NB4 (cell line): ENCODE measurements around the gene TFF1.
A peak's percentile ranks its signal among the peaks of the same experiment; 100 is the strongest.

Experiments
- DNase-seq: peaks from one replicate; pipeline ENCODE4 v3.0.0; 2010; ENCODE audit warnings: low read depth
- H3K4me3 ChIP-seq: one replicate; pipeline ENCODE4 v1.5.1; 2011; ENCODE audit warnings: mild to moderate bottlenecking, low read depth, low read length, moderate library complexity
- CTCF ChIP-seq: IDR thresholded peaks from one replicate; pipeline ENCODE4 v1.5.1; 2012; ENCODE audit warnings: low read depth, low read length
- MAX ChIP-seq: IDR thresholded peaks from 2 replicates; pipeline ENCODE4 v1.6.1; 2011; ENCODE audit warnings: low read depth, low read length
- MYC ChIP-seq: IDR thresholded peaks from 2 replicates; pipeline ENCODE4 v1.6.1; 2011; ENCODE audit warnings: low read depth, low read length
- POLR2A ChIP-seq: IDR thresholded peaks from 2 replicates; pipeline ENCODE4 v1.6.1; 2011; ENCODE audit warnings: mild to moderate bottlenecking; ENCODE audit not compliant: insufficient read length; ENCODE audit errors: extremely low read depth

TFF1 gene

GRCh38 chr21:42387164-42387563 is 20.8 kb upstream of the TFF1 start:
- DNase-seq: peak; percentile 44
- H3K4me3 ChIP-seq: no peak overlapping the region
- no peak for TF ChIP-seq MYC
- no peak for TF ChIP-seq MAX
- TF ChIP-seq CTCF: no peak
- TF ChIP-seq POLR2A: no peak

GRCh38 chr21:42386034-42386591 is 19.8 kb upstream of the TFF1 start:
- DNase-seq: no peak
- TF ChIP-seq CTCF: no peak

GRCh38 chr21:42385619-42386018 is 19.3 kb upstream of the TFF1 start:
- no peak for DNase-seq
- no peak overlapping the region for H3K4me3 ChIP-seq
- TF ChIP-seq MYC (no peak), POLR2A (no peak), CTCF (no peak)

More at GRCh38 chr21:42386034-42386591, 19.8 kb upstream of the TFF1 start:
- H3K4me3 ChIP-seq: no peak overlapping the region

- no peak overlapping the region for H3K4me3 ChIP-seq
- TF ChIP-seq POLR2A (no peak), MYC (no peak), MAX (no peak), CTCF (no peak)
- peak; percentile 31 for DNase-seq
These were observed 18.7 kb upstream of the TFF1 start for GRCh38 chr21:42384989-42385388.

GRCh38 chr21:42384156-42384945 is 18.0 kb upstream of the TFF1 start:
- TF ChIP-seq POLR2A (no peak), MAX (no peak), CTCF (no peak), MYC (no peak)
- DNase-seq: peak; percentile 34
- H3K4me3 ChIP-seq: no peak overlapping the region

- DNase-seq: no peak
- TF ChIP-seq CTCF (no peak), POLR2A (no peak), MAX (no peak), MYC (no peak)
- H3K4me3 ChIP-seq: no peak overlapping the region
These were observed 17.0 kb upstream of the TFF1 start for GRCh38 chr21:42383331-42383730.
